ENCODE measurements around the gene NDUFS2.

NDUFS2 gene

GRCh38 chr1:161163793-161164192 lies 38.4 kb upstream of the NDUFS2 start:
- in situ Hi-C loops (cut with HindIII; ENCODE audit: low sequenced_read_pairs) = no loop called here

GRCh38 chr1:161164901-161165610 lies 37.1 kb upstream of the NDUFS2 start:
- H3K4me3 ChIP-seq (ENCODE audit: low read depth, low read length) = peak overlapping the region; percentile 79
- TF ChIP-seq CTCF (IDR thresholded peaks at IDR 0.05; ENCODE audit: low read depth, low read length) = no peak
- no peak for DNase-seq (ENCODE audit: low read depth, low spot score)
- in situ Hi-C loops (cut with HindIII; ENCODE audit: low sequenced_read_pairs) = no loop called here

More at GRCh38 chr1:161163793-161164192, 38.4 kb upstream of the NDUFS2 start:
- no peak overlapping the region for H3K4me3 ChIP-seq (ENCODE audit: low read depth, low read length)
- DNase-seq (ENCODE audit: low read depth, low spot score) = no peak
- TF ChIP-seq CTCF (IDR thresholded peaks at IDR 0.05; ENCODE audit: low read depth, low read length) = no peak

GRCh38 chr1:161165742-161166668 lies 36.2 kb upstream of the NDUFS2 start, which contains the start of gene PPOX:
PPOX (plus strand) TSS chr1:161166426; CDS start chr1:161166848, 422 bp downstream.
- peak within 1 kb of the TSS; percentile 79 for H3K4me3 ChIP-seq (ENCODE audit: low read depth, low read length)
- DNase-seq (ENCODE audit: low read depth, low spot score) = peak; percentile 99
- TF ChIP-seq CTCF (IDR thresholded peaks at IDR 0.05; ENCODE audit: low read depth, low read length) = peak; percentile 64
- in situ Hi-C loops (cut with HindIII; ENCODE audit: low sequenced_read_pairs) = no loop called here

GRCh38 chr1:161166669-161167548 lies 35.3 kb upstream of the NDUFS2 start:
- no peak for TF ChIP-seq CTCF (IDR thresholded peaks at IDR 0.05; ENCODE audit: low read depth, low read length)
- in situ Hi-C loops (cut with HindIII; ENCODE audit: low sequenced_read_pairs) = no loop called here
- DNase-seq (ENCODE audit: low read depth, low spot score) = no peak
- peak overlapping the region; percentile 79 for H3K4me3 ChIP-seq (ENCODE audit: low read depth, low read length)

- no peak for TF ChIP-seq CTCF (IDR thresholded peaks at IDR 0.05; ENCODE audit: low read depth, low read length)
- in situ Hi-C loops (cut with HindIII; ENCODE audit: low sequenced_read_pairs) = no loop called here
- no peak for DNase-seq (ENCODE audit: low read depth, low spot score)
- H3K4me3 ChIP-seq (ENCODE audit: low read depth, low read length) = no peak overlapping the region
Observed at GRCh38 chr1:161168906-161169305, 33.3 kb upstream of the NDUFS2 start.

- TF ChIP-seq CTCF (IDR thresholded peaks at IDR 0.05; ENCODE audit: low read depth, low read length) = peak; percentile 33
- H3K4me3 ChIP-seq (ENCODE audit: low read depth, low read length) = no peak overlapping the region
- DNase-seq (ENCODE audit: low read depth, low spot score) = no peak
- in situ Hi-C loops (cut with HindIII; ENCODE audit: low sequenced_read_pairs) = no loop called here
Observed at GRCh38 chr1:161171191-161171590, 31.0 kb upstream of the NDUFS2 start.
